HG02981 (cell line): Measurements from ENCODE around the gene IL2RG.

Source experiments
- ATAC-seq: cut with Tn5 transposase; IDR thresholded peaks from one replicate; pipeline ENCODE4 v1.9.1; 2021; ENCODE audit warnings: mild to moderate bottlenecking, moderate library complexity; ENCODE audit not compliant: unreplicated experiment

The IL2RG gene

GRCh38 chrX:71111141-71111843, at the start of gene IL2RG:
TSS of gene IL2RG (minus strand) at chrX:71111577. CDS start at chrX:71111539, 38 bp downstream.
- ATAC-seq, result peak; percentile 90

- no peak for ATAC-seq
Measured at GRCh38 chrX:71160475-71160874, 49.1 kb upstream of the IL2RG start.

GRCh38 chrX:71159335-71159734, 48.0 kb upstream of the IL2RG start:
- ATAC-seq, result no peak

GRCh38 chrX:71158603-71159002, 47.2 kb upstream of the IL2RG start:
- no peak for ATAC-seq

- ATAC-seq, result no peak
Measured at GRCh38 chrX:71154641-71155040, 43.3 kb upstream of the IL2RG start.

- no peak for ATAC-seq
Measured at GRCh38 chrX:71154196-71154595, 42.8 kb upstream of the IL2RG start.

GRCh38 chrX:71151366-71151765, 40.0 kb upstream of the IL2RG start:
- no peak for ATAC-seq

GRCh38 chrX:71148278-71148663, 36.9 kb upstream of the IL2RG start:
- no peak for ATAC-seq

GRCh38 chrX:71147496-71148277, 36.3 kb upstream of the IL2RG start:
- ATAC-seq, result no peak

GRCh38 chrX:71144651-71145050, 33.3 kb upstream of the IL2RG start, which contains the start of gene NLGN3:
TSS of gene NLGN3 (plus strand) at chrX:71144841. CDS start at chrX:71147750, 2,909 bp downstream.
- no peak for ATAC-seq

GRCh38 chrX:71143508-71143907, 32.1 kb upstream of the IL2RG start:
- ATAC-seq, result no peak

- no peak for ATAC-seq
Measured at GRCh38 chrX:71140440-71140839, 29.1 kb upstream of the IL2RG start.

- ATAC-seq, result no peak
Measured at GRCh38 chrX:71131510-71131909, 20.1 kb upstream of the IL2RG start.

- ATAC-seq, result no peak
Measured at GRCh38 chrX:71128915-71129765, 17.8 kb upstream of the IL2RG start.

GRCh38 chrX:71128166-71128833, 16.9 kb upstream of the IL2RG start:
- no peak for ATAC-seq

GRCh38 chrX:71118985-71119535, 7.7 kb upstream of the IL2RG start:
- no peak for ATAC-seq

- peak; percentile 95 for ATAC-seq
Measured at GRCh38 chrX:71118032-71118984, 6.9 kb upstream of the IL2RG start, which contains the start of gene MED12. TSS of gene MED12 (plus strand) at chrX:71118596. CDS start at chrX:71118755, 159 bp downstream.

- no peak for ATAC-seq
Measured at GRCh38 chrX:71117358-71117757, 6.0 kb upstream of the IL2RG start.

GRCh38 chrX:71111921-71112431, 599 bp upstream of the IL2RG start:
- peak; percentile 15 for ATAC-seq
